RWPE1 (cell line): Measurements from ENCODE around the gene CNTNAP2.
A peak's percentile ranks its signal among the peaks of the same experiment; 100 is the strongest.

Experiments
- CTCF ChIA-PET: fragments of 350-600 bp; sonication (Branson Sonifier 250); formaldehyde crosslinking; extraction: SDS; loops from one replicate; lab custom pipeline; 2021; lab: Yijun Ruan, JAX
- POLR2A ChIA-PET: fragments of 400-600 bp; formaldehyde crosslinking; extraction: SDS; loops from one replicate; lab custom pipeline; 2020; ENCODE audit warnings: antibody characterized with exemption; ENCODE audit not compliant: low non-redundant PET; lab: Yijun Ruan, JAX
- DNase-seq: peaks from one replicate; pipeline ENCODE4 v3.0.0; 2012; ENCODE audit warnings: low spot score
- H3K27ac ChIP-seq: fragments of 450-650 bp; 2 replicates; pipeline ENCODE4 v1.5.1; 2017
- CTCF ChIP-seq: fragments of 450-650 bp; conservative IDR thresholded peaks from 2 replicates; pipeline ENCODE4 v1.5.1; 2017; ENCODE audit warnings: low read depth, mild to moderate bottlenecking

The CNTNAP2 gene

GRCh38 chr7:148318102-148318811, 2201.7 kb downstream of the CNTNAP2 start:
- TF ChIP-seq CTCF: no peak
- ChIA-PET CTCF (no interaction called here), POLR2A (no interaction called here)
- no peak overlapping the region for H3K27ac ChIP-seq
- no peak for DNase-seq

GRCh38 chr7:148318838-148319237, 2202.2 kb downstream of the CNTNAP2 start:
- POLR2A ChIA-PET: no interaction called here
- TF ChIP-seq CTCF: no peak
- no peak for DNase-seq
- H3K27ac ChIP-seq: no peak overlapping the region
- CTCF ChIA-PET: no interaction called here

DNA sequence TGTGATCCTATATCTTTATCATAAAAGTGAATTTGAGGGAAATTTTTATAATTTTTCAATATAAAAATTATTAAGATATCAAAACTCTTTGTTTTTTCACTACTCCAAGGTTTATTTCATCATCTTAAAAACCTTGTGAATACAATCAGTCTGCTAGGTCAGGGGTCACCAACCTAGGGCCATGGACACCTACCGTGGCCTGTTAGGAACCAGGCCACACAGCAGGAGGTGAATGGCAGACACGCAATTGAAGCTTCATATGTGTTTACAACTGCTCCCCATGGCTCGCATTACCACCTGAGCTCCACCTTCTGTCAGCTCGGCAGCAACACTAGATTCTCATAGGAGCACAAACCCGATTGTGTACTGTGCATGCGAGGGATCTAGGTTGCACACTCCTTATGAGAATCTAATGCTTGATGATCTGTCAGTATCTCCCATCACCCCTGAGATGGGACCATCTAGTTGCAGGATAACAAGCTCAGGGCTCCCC, 2202.8 kb downstream of the CNTNAP2 start:
- ChIA-PET CTCF (no interaction called here), POLR2A (no interaction called here)
- DNase-seq: no peak
- no peak overlapping the region for H3K27ac ChIP-seq
- no peak for TF ChIP-seq CTCF

GRCh38 chr7:148325208-148325607, 2208.6 kb downstream of the CNTNAP2 start:
- H3K27ac ChIP-seq: no peak overlapping the region
- DNase-seq: no peak
- POLR2A ChIA-PET: no interaction called here
- CTCF ChIA-PET: no interaction called here
- TF ChIP-seq CTCF: no peak

DNA sequence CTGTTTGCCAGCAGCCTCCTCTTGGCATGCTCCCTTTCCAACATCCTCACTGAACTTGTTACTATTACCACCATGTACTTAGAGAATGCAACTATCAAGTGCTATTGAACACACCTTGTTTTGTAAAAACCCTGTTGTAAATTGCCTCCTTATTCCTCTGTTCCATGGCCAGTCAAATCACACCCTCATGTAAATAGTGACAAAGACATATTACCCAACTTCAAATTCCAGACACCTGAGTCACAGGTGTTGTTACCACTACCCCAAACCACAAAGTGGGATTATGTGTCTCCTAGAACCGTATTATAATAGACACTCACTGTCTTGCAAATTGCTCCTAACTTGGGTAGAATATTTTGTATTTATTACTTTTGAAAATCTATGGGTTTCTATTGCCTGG, 2210.8 kb downstream of the CNTNAP2 start:
- peak; percentile 77 for DNase-seq
- peak overlapping the region; percentile 72 for H3K27ac ChIP-seq
- ChIA-PET POLR2A (no interaction called here), CTCF (no interaction called here)
- no peak for TF ChIP-seq CTCF

DNA sequence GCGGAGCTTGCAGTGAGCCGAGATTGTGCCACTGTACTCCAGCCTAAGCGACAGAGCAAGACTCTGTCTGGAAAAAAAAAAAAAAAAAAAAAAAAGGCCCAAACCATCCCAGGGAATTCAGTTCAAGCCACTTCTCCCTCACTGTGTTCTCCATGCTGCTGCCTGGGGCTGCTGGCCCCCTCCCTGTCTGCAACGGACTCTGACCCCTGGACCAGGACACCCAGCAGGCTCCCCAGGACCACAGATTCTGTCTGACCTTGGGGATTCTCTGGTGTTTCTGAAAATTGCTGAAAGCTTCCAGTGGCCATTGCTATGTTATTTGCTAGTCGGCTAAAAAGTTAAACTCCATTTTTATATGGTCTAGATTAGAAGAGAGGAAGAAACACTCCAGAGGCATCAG, 2212.3 kb downstream of the CNTNAP2 start:
- POLR2A ChIA-PET: no interaction called here
- no peak overlapping the region for H3K27ac ChIP-seq
- DNase-seq: no peak
- CTCF ChIA-PET: no interaction called here
- TF ChIP-seq CTCF: no peak
